Breast epithelium (tissue), 4 donors: ENCODE results near the gene C11orf54. TPM values are rescaled to one million over a fixed set of nuclear protein-coding genes. Genes with fewer than 3 reads are reported as not detected.

ENCODE experiments used
- DNase-seq, 2 donors: peaks; one replicate each; pipeline ENCODE4 v3.0.0-alpha.2; 2019; ENCODE audit warnings: low spot score in 2 of 2
- H3K27ac ChIP-seq, 2 donors: fragments of 200-600 bp; sonication (generic) in 1 of 2; one replicate each; pipeline ENCODE4 v1.5.1; 2016 to 2019; ENCODE audit warnings: mild to moderate bottlenecking in 1 of 2
- H3K27me3 ChIP-seq, 2 donors: fragments of 200-600 bp; sonication (generic) in 1 of 2; one replicate each; pipeline versions ENCODE4 v1.5.1 to v1.6.0; 2017 to 2019; ENCODE audit warnings: control low read depth in 1 of 2, mild to moderate bottlenecking in 1 of 2
- H3K36me3 ChIP-seq: fragments of 200-600 bp; one replicate; pipeline ENCODE4 v1.5.1; 2019
- H3K4me1 ChIP-seq, 2 donors: fragments of 200-600 bp; sonication (generic); one replicate each; pipeline ENCODE4 v1.5.1; 2016 to 2019; ENCODE audit warnings: control low read depth in 1 of 2
- H3K4me3 ChIP-seq, 3 donors: fragments of 200-600 bp; sonication (generic); 1 replicate in 2 of 3; 2 replicates in 1 of 3; pipeline ENCODE4 v1.5.1; 2016 to 2019; ENCODE audit warnings: mild to moderate bottlenecking in 3 of 3, moderate library complexity in 2 of 3
- H3K9me3 ChIP-seq, 2 donors: fragments of 200-600 bp; sonication (generic) in 1 of 2; one replicate each; pipeline ENCODE4 v1.5.1; 2016 to 2019; ENCODE audit warnings: control low read depth in 1 of 2
- POLR2A ChIP-seq: fragments of 450-650 bp; IDR thresholded peaks from one replicate; pipeline ENCODE4 v1.6.1; 2016; ENCODE audit warnings: antibody characterized with exemption, mild to moderate bottlenecking, moderate library complexity
- POLR2AphosphoS5 ChIP-seq, 3 donors: sonication (generic); formaldehyde crosslinking; IDR thresholded peaks; one replicate each; pipeline ENCODE4 v1.6.1; 2017; ENCODE audit warnings: antibody characterized with exemption in 3 of 3
- intact Hi-C: fragments of 100-400 bp; cut with DNase I; formaldehyde crosslinking; loops from one replicate; pipeline ENCODE4 v1.15.1; 2023; ENCODE audit warnings: low total_unique reads
- total RNA-seq, 3 donors: library from RNA; depleted of rRNA; stranded (reverse); fragments of >200 nt; gene quantifications; one replicate each; pipeline ENCODE4 v1.1.0, GENCODE V29; 2016
- TF ChIP-seq, protein P1 (sequence below), 3 donors: fragments of 450-650 bp; IDR thresholded peaks; one replicate each; pipeline ENCODE4 v1.5.1; 2016 to 2017; ENCODE audit warnings: antibody characterized with exemption in 3 of 3, mild to moderate bottlenecking in 3 of 3, moderate library complexity in 3 of 3

C11orf54 gene
- total RNA-seq, 3 donors from 2014 or later, result 32.8 to 53.7 (median 53.1) TPM

- TF ChIP-seq POLR2AphosphoS5 (IDR thresholded peaks at IDR 0.05) (no peak), POLR2A (no peak)
- TF ChIP-seq, protein P1, sequence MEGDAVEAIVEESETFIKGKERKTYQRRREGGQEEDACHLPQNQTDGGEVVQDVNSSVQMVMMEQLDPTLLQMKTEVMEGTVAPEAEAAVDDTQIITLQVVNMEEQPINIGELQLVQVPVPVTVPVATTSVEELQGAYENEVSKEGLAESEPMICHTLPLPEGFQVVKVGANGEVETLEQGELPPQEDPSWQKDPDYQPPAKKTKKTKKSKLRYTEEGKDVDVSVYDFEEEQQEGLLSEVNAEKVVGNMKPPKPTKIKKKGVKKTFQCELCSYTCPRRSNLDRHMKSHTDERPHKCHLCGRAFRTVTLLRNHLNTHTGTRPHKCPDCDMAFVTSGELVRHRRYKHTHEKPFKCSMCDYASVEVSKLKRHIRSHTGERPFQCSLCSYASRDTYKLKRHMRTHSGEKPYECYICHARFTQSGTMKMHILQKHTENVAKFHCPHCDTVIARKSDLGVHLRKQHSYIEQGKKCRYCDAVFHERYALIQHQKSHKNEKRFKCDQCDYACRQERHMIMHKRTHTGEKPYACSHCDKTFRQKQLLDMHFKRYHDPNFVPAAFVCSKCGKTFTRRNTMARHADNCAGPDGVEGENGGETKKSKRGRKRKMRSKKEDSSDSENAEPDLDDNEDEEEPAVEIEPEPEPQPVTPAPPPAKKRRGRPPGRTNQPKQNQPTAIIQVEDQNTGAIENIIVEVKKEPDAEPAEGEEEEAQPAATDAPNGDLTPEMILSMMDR (IDR thresholded peaks at IDR 0.05), result no peak
- Histone ChIP-seq H3K4me3 (no peak overlapping the region), H3K27ac (no peak overlapping the region), H3K36me3 (no peaks in the 10 kb centered on the region), H3K27me3 (no peaks in the 10 kb centered on the region), H3K4me1 (no peaks in the 10 kb centered on the region), H3K9me3 (no peaks in the 10 kb centered on the region)
- DNase-seq, result no peak
- intact Hi-C loops, result no loop called here
Observed at GRCh38 chr11:93718057-93718563, 23.4 kb upstream of the C11orf54 start.

DNA sequence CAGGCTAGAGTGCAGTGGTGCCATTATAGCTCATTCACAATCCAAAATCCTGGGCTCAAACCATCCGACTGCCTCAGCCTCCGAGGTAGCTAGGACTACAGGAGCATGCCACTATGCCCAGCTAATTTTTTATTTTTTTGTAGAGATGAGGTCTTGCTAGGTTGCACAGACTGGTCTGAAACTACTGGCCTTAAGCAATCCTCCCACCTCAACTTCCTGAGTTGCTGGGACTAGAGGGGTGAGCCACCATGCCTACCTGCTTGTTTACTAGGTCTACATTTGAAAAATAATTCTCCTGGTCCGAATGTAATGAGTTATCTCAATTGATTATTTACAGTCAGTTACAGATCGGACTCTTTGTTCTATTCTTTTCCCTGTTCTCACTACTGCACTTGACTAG lies 22.2 kb upstream of the C11orf54 start:
- no peaks in the 10 kb centered on the region for H3K4me1 ChIP-seq
- no peak overlapping the region for H3K4me3 ChIP-seq
- H3K27me3 ChIP-seq, result no peaks in the 10 kb centered on the region
- no peak overlapping the region for H3K27ac ChIP-seq
- H3K36me3 ChIP-seq, result no peaks in the 10 kb centered on the region
- intact Hi-C loops, result no loop called here
- DNase-seq, result no peak
- TF ChIP-seq POLR2A (no peak), POLR2AphosphoS5 (IDR thresholded peaks at IDR 0.05) (no peak)
- TF ChIP-seq, protein P1 (IDR thresholded peaks at IDR 0.05), result no peak
- H3K9me3 ChIP-seq, result no peaks in the 10 kb centered on the region

DNA sequence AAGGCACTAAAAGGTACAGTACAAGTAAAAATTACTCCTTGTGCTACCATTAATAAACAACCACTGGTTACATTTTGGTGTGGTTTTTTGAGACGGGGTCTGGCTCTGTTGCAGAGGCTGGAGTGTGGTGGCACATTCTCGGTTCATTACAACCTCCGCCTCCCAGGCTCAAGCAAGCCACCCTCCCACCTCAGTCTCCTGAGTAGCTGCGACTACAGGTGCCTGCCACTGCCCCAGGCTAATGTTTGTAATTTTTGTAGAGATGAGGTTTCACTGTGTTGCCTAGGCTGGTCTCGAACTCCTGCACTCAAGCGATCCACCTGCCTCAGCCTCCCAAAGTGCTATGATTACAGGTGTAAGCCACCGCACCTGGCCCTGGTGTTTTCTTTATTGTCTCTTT lies 20.9 kb upstream of the C11orf54 start:
- Histone ChIP-seq H3K4me3 (no peak overlapping the region), H3K27ac (no peak overlapping the region), H3K27me3 (no peaks in the 10 kb centered on the region), H3K4me1 (no peaks in the 10 kb centered on the region), H3K36me3 (no peaks in the 10 kb centered on the region), H3K9me3 (no peaks in the 10 kb centered on the region)
- TF ChIP-seq, protein P1 (IDR thresholded peaks at IDR 0.05), result no peak
- TF ChIP-seq POLR2A (no peak), POLR2AphosphoS5 (IDR thresholded peaks at IDR 0.05) (no peak)
- DNase-seq, result no peak
- intact Hi-C loops, result no loop called here

- Histone ChIP-seq H3K4me1 (no peaks in the 10 kb centered on the region), H3K36me3 (no peaks in the 10 kb centered on the region), H3K4me3 (no peak overlapping the region), H3K9me3 (no peaks in the 10 kb centered on the region), H3K27ac (no peak overlapping the region), H3K27me3 (no peaks in the 10 kb centered on the region)
- intact Hi-C loops, result no loop called here
- DNase-seq, result no peak
- no peak for TF ChIP-seq POLR2AphosphoS5 (IDR thresholded peaks at IDR 0.05)
- TF ChIP-seq, protein P1 (IDR thresholded peaks at IDR 0.05), result no peak
- no peak for TF ChIP-seq POLR2A
Observed at GRCh38 chr11:93724089-93724488, 17.4 kb upstream of the C11orf54 start.

- Histone ChIP-seq H3K4me3 (no peak overlapping the region), H3K36me3 (peaks cover 8% of the 10 kb centered on the region), H3K4me1 (no peaks in the 10 kb centered on the region), H3K9me3 (no peaks in the 10 kb centered on the region), H3K27me3 (no peaks in the 10 kb centered on the region), H3K27ac (peak overlapping the region in 1 of 2 donors; percentile 15)
- intact Hi-C loops, result no loop called here
- TF ChIP-seq POLR2A (no peak), POLR2AphosphoS5 (IDR thresholded peaks at IDR 0.05) (no peak)
- TF ChIP-seq, protein P1 (IDR thresholded peaks at IDR 0.05), result no peak
- DNase-seq, result no peak
Observed at GRCh38 chr11:93727985-93728791, 13.3 kb upstream of the C11orf54 start.
